ENCODE data around the gene ARID3B. TPM values are rescaled to one million over a fixed set of nuclear protein-coding genes. Genes with fewer than 3 reads are reported as not detected.

Gene ARID3B
- total and polyA plus RNA-seq, 2 of the 4 experiments (the other 2 are of a cell fraction) = 2.5 to 5.0 TPM

GRCh38 chr15:74611341-74611740 lies 70.3 kb downstream of the ARID3B start:
- no TSS peak for BruUV-seq (replicated peaks)
- no peak for TF ChIP-seq MXI1 (IDR thresholded peaks at IDR 0.05; ENCODE audit: borderline replicate concordance, low read depth, low read length)
- Histone ChIP-seq H3K4me1 (ENCODE audit: control insufficient read depth, insufficient read depth, low read length) (peaks cover 2% of the 10 kb centered on the region; the same call in 1 of the 2 replicates), H4K5ac (ENCODE audit: low read depth, low read length) (no peak overlapping the region), H2BK120ac (ENCODE audit: low read depth, low read length) (no peak overlapping the region), H3K36me3 (ENCODE audit: control insufficient read depth, insufficient read depth, low read length) (no peaks in the 10 kb centered on the region), H3K56ac (ENCODE audit: extremely low read depth, insufficient read depth, low read length) (no peak overlapping the region), H3K79me1 (ENCODE audit: low read depth in 1 of 2, low read length in 2 of 2) (peaks cover 0 to 6% of the 10 kb centered on the region in 2 experiments; a peak in 2 of 4 replicates), H2AK9ac (replicated peaks; ENCODE audit: low read depth, low read length, poor library complexity) (no peak overlapping the region), H3K14ac (replicated peaks; ENCODE audit: low read depth, low read length) (no peak overlapping the region), H3K4me3 (ENCODE audit: insufficient read depth, low read depth, low read length) (no peak overlapping the region), H4K8ac (ENCODE audit: low read depth in 2 of 2, low read length in 2 of 2) (no peak overlapping the region), H2BK20ac (ENCODE audit: low read depth, low read length) (no peak overlapping the region), H3K9ac (ENCODE audit: low read depth, low read length) (no peak overlapping the region), H3K4me2 (ENCODE audit: low read depth, low read length) (no peak overlapping the region), H3K4ac (ENCODE audit: low read depth, low read length) (no peak overlapping the region), H3K27me3 (ENCODE audit: control insufficient read depth, insufficient read depth, low read length) (peaks cover 6% of the 10 kb centered on the region; the same call in 1 of the 2 replicates), H2BK5ac (ENCODE audit: low read depth, low read length, poor library complexity, severe bottlenecking) (no peak overlapping the region), H4K91ac (ENCODE audit: insufficient read depth, low read depth, low read length) (no peak overlapping the region), H2BK15ac (ENCODE audit: low read depth, low read length) (no peak overlapping the region), H3K27ac (ENCODE audit: insufficient read depth, low read length) (no peak overlapping the region), H3K9me3 (ENCODE audit: control insufficient read depth, insufficient read depth, low read length) (no peaks in the 10 kb centered on the region), H3K9me1 (ENCODE audit: insufficient read depth, low read length) (no peaks in the 10 kb centered on the region), H4K20me1 (ENCODE audit: insufficient read depth, low read length) (peaks cover 3% of the 10 kb centered on the region; the same call in 1 of the 2 replicates), H2AFZ (replicated peaks; ENCODE audit: low read length, poor library complexity) (no peak overlapping the region), H3K18ac (ENCODE audit: low read depth, low read length) (no peak overlapping the region), H3K23ac (ENCODE audit: low read depth, low read length) (no peak overlapping the region), H2AK5ac (ENCODE audit: low read depth, low read length) (no peak overlapping the region)
- WGBS, 2 experiments (ENCODE audit: extremely low coverage in 2 of 2, insufficient read length in 1 of 2) = 72% methylated on average over 6 of the region's 11 CpGs; no CpG with 5 or more reads in 1 of the 2 experiments
- dilution Hi-C loops (cut with HindIII; ENCODE audit: low sequenced_read_pairs, unreplicated experiment) = no loop called here
- in situ Hi-C loops (cut with MboI; ENCODE audit: low sequenced_read_pairs) = no loop called here
- ATAC-seq (ENCODE audit: low read depth) (no peak), DNase-seq (no peak)
- CTCF ChIA-PET = no interaction called here
- POLR2A ChIA-PET (ENCODE audit: unreplicated experiment) = interaction anchor here (1.2 kb wide), 1 partner anchor 13 kb away, joined by 3 read pairs; no protein-coding TSS in a partner anchor
- intact Hi-C loops (cut with micrococcal nuclease) = no loop called here

All from IMR-90 (cell line).